ENCODE measurements around the gene COL13A1.

The COL13A1 gene

GRCh38 chr10:69892816-69893215 is 91.1 kb downstream of the COL13A1 start:
- DNase-seq: no peak

DNA sequence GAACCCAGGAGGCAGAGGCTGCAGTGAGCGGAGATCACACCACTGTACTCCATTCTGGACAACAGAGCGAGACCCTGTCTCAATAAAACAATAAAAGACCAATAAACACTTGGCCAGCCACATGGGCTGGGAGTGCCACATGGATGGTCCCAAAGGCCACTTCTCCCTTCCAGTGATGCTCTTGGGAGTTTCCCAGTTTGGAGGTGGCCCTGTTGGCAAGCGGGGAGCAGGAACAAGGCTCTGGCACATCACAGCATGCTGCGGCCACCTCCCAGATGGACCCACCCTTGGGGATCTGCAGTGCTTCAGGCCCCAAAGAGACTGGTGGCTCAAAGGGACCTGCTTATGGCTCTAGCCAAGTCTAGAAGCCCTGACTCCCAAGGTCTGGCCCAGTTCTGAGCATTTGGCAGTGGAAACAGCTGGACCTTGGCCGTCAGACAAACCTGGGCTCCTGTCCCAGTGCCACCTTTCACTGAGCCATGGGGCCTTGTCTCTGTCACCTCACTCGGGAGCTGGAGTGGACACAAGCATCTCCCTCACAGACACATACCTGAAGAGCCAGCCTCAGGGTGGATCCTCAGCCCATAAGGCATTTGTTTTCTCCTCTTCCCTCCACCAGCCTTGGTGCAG is 91.7 kb downstream of the COL13A1 start:
- DNase-seq: no peak

- no peak for DNase-seq
These were observed 92.5 kb downstream of the COL13A1 start for GRCh38 chr10:69894156-69894555.

- no peak for DNase-seq
These were observed 94.1 kb downstream of the COL13A1 start for GRCh38 chr10:69895759-69896158.

- no peak for DNase-seq
These were observed 95.0 kb downstream of the COL13A1 start for GRCh38 chr10:69896606-69897231.

DNA sequence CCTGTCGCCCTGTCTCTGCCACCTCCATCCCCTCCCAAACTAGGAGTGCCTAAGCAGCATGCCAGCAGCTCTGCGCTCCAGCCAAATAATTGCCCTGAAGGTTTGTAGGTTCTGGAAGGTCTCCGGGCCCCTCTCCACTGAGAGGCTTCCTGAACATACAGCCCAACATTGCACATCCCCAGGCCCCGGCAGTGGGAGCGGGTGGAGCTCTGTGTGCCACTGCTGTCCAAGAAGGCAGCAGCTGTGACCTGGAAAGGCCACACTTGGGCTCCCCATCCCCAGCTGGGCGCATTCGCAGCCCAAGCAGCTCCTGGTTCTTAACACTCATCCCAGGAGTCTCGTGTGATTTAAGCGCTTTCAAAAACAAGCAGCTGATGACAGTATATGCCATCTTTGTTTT is 95.7 kb downstream of the COL13A1 start:
- DNase-seq: no peak

- DNase-seq: no peak
These were observed 96.3 kb downstream of the COL13A1 start for GRCh38 chr10:69897999-69898398.

- no peak for DNase-seq
These were observed 96.8 kb downstream of the COL13A1 start for GRCh38 chr10:69898524-69898923.

GRCh38 chr10:69898941-69899340 is 97.2 kb downstream of the COL13A1 start:
- DNase-seq: no peak

DNA sequence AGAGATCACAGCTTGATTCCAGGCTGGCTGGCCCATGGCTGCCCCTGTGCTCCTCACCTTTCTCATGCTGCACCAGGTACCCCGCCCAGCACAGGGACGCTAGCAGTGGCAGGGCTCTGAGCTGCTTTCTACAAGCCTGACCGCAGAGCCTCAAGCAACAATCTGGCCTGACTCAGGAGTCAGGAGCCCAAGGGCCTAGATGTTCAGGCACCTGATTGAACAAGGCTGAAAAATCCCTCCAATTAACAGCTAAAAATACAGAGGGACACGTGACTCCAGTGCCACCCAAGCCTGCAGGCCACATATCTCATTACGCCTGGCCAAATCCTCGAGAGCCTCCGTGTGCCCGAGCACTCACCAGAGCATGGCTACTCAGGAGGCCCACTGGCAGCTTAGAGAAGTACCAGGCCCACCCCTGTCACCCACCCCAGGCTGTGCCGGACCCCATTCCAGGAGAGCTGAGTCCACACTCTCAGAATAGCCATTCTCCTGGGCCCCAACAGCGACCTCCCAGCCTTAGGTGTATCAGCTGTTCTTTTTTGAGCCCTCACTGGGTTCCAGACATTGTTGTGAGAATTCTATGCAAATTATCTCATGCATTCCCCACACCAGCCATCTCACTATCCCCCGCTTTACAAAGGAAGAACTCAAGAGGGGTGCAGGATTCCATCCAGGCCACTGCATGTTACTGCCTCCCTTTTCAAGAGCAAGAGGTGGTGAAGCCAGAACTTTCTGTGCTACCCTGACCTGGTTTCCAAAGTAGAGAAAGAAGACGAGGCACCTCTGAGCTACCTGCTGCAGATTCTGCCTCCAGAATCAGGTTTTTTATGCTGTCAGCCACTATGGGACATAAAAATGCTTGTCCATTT is 98.3 kb downstream of the COL13A1 start:
- peak; percentile 2 for DNase-seq

- peak; percentile 65 for DNase-seq
These were observed 99.3 kb downstream of the COL13A1 start for GRCh38 chr10:69901022-69901421.

DNA sequence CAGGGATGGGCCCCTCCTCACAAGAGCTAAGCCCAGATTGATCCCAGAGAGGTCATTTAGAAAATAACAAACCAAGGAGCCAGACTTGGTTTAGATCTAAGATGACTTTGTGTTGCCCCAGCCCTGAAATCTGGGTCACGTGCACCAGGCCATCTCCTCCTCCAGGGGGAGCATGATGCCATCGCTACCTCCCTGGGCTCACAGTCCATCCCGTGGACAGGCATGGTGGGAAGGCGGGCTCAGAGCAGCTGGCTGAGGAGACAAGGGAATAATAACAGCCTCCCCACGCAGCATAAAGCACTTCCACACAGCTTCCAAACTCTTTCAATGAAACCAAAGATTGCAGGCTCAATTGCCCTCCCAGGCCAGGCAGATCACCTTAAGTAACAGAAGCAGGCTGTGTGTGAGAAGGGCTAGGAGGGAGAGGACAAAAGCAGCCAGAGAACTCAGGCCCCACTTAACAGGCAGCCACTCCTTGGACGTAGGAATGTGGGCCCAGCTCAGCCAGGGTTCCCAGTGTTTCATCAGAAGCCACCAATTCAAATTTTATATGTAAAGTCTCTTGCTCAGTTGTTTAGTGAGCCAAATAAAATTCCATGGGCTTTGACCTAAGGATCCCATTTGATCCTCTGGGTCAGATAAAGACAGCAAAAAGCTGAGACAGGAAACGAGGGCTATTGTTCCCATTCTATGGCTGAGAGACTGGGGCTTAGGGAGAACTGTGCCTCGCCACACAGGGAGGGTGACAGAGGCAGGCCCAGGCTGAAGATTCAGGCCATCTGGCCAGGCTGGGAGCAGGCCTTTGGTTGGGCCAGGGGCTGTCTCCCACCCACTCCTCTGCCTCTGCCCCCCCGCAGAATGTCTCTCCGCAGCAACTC is 100.2 kb downstream of the COL13A1 start:
- DNase-seq: peak; percentile 30

GRCh38 chr10:69902835-69903535 is 101.3 kb downstream of the COL13A1 start:
- DNase-seq: no peak

DNA sequence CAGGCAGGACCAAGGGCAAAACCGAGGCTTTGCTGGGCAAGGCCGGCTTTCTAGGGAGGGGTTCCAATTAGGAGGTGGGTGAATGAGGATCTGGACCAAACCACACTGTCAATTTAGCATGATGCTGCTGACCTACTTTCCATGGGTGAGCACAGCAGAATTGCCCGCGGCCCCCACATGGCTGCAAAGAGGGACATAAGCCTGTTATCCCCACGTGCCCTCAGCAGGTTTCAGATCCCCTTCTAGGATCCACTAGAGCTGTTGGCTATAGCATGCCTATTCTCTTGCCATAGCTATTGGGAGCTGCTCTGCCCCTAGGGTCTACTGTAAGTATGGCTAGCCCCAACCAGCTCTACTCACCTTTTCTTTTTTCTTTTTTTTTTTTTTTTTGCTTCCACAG is 102.8 kb downstream of the COL13A1 start:
- no peak for DNase-seq

DNA sequence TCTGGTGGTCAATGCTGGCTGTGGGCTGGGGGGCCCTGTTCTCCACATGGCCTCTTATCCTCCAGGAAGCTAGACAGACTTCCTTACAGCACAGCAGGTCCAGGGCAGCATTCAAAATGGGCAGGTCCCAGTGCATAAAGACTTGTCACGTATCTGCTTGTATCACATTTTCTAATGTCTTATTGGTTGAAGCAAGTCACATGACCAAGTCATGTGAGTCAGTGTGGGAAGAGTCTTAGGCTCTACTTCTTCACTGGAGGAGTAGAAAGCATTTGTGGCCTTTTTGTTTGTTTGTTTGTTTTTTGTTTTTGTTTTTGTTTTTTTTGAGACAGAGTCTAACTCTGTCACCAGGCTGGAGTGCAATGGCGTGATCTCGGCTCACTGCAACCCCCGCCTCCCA is 104.7 kb downstream of the COL13A1 start:
- DNase-seq: no peak

DNA sequence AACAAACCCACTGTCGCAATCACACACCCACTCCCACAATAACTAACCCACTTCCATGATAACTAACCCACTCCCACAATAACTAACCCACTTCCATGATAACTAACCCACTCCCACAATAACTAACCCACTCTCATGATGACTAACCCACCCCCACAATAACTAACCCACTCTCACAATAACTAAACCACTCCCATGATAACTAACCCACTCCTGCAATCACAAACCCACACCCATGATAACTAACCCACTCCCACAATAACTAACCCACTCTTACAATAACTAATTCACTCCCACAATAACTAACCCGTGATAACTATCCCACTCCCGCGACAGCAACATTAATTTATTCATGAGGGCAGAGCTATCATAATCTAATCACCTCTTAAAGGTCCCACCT is 105.8 kb downstream of the COL13A1 start:
- no peak for DNase-seq

DNA sequence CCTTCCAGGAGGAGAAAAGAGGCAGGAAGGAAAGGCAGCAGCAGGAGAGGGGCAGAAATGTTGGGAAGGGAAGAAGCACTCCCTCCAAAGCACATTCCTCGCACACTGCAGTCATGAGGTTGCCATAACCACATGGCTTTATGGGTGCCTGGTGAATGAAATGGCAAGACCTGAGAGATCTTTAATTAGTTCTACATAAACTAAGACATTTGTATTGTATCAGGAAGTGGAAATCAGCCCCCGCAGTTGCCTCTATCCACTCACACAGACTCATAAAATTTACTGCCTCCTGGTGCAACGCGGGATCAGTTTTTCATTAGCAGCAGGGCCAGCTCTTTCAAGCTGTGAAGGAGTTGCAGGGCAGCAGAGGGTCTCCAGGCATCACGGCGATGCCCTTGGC is 106.4 kb downstream of the COL13A1 start:
- DNase-seq: no peak

GRCh38 chr10:69910561-69910960 is 108.9 kb downstream of the COL13A1 start:
- no peak for DNase-seq

DNA sequence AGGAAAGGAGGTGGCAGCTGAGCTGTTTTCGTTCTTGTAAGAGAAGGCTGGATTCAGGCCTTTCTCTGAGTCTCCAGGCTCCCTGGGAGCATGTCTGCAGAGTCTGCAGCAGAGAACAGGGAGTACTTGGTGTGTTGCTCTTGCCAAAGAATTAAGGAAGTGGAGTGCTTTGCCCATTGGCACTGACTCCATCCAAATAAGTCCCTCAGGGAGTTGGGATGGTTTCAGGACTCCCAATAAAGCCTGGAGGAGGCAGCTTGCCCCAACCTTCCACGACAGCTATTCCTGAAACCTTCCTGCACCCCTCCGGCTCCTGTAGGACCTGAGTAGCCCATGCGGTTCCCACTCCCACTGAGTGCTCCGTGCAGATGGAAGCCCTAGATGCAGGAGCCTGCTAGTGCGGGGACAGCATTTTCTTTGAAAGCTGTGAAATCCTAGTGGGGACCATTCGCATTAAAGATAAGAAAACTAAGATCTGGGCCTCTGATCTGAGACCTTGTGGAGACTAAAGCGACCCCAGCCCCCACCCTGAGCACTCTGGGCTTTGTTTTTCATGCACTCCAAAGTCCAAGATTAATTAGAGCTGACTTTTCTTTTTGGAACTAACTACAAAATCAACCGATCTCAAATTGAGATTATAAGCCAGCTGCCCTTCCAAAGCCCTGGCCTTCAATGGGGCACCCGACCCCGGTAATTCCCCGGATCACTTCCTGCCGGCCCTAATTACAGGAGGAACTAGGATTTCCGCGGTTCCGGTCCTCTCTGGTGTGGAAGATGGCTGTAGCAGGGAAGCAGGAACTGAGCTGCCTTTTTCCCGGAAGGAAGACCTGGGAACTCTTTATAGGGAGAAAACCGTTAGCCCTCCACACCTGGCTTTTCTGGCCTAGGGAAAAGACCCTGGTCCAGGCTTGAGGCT is 110.2 kb downstream of the COL13A1 start:
- no peak for DNase-seq

GRCh38 chr10:69912589-69912988 is 110.9 kb downstream of the COL13A1 start:
- no peak for DNase-seq
